ENCODE measurements around the gene CIAPIN1.

DNA sequence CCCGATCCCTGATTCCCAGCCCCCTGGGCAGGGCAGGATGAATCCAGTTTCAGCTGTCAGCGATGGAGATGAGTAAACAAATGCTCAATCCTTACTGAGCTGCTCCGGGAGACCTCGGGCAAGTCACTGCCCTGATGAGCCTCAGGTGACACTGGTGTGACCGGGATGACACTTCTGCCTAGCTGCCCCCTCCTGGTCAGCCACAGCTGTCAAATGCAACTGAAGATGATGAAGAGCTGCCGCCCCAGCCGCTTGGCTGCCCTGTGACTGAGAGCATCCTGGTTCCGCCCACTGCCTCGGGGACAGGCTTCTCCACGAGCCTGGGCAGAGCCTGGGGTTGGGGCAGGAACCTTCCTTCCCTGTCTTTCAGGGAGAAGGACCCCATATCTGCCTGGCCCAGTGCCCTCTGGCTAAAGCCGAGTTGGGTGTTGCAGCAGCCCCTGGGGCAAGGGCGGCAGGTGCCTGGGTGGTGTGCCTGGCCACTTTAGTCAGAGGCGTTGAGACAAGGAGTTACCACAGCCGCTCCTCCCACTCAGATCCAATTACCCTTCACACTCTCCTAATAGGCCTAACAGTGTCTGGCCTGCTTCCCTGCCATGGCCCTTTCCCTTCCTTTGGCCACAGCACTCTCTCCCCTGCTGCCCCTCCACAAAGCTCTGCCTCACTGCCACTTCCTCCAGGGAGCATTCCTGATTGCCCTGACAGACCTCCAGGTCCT lies 37.2 kb downstream of the CIAPIN1 start:
- TF ChIP-seq POLR2A (IDR thresholded peaks at IDR 0.05) (no peak), EP300 (IDR thresholded peaks at IDR 0.05) (no peak)
- TF ChIP-seq, protein P1, sequence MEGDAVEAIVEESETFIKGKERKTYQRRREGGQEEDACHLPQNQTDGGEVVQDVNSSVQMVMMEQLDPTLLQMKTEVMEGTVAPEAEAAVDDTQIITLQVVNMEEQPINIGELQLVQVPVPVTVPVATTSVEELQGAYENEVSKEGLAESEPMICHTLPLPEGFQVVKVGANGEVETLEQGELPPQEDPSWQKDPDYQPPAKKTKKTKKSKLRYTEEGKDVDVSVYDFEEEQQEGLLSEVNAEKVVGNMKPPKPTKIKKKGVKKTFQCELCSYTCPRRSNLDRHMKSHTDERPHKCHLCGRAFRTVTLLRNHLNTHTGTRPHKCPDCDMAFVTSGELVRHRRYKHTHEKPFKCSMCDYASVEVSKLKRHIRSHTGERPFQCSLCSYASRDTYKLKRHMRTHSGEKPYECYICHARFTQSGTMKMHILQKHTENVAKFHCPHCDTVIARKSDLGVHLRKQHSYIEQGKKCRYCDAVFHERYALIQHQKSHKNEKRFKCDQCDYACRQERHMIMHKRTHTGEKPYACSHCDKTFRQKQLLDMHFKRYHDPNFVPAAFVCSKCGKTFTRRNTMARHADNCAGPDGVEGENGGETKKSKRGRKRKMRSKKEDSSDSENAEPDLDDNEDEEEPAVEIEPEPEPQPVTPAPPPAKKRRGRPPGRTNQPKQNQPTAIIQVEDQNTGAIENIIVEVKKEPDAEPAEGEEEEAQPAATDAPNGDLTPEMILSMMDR (IDR thresholded peaks at IDR 0.05) = no peak
